ENCODE data around the gene LALBA. TPM values are rescaled to one million over a fixed set of nuclear protein-coding genes. Genes with fewer than 3 reads are reported as not detected.

LALBA gene
- total and polyA plus RNA-seq, 2 of the 13 experiments (the other 11 are each of a cell fraction or from before 2014, with no cell fraction given), result not detected

- DNase-seq (ENCODE audit: low spot score) (no peak), ATAC-seq (no peak), FAIRE-seq (no peak)
- H4K20me1 ChIP-seq (ENCODE audit: insufficient read depth, low read length), result no peaks in the 10 kb centered on the region
- intact Hi-C loops (cut with micrococcal nuclease; ENCODE audit: unreplicated experiment), result no loop called here
- no peak overlapping the region for H2AFZ ChIP-seq (ENCODE audit: low read length)
- no peaks in the 10 kb centered on the region for H3K27me3 ChIP-seq (ENCODE audit: control insufficient read depth in 1 of 2, insufficient read depth in 2 of 2, low read length in 2 of 2)
- ChIA-PET POLR2A (no interaction called here), CTCF (ENCODE audit: low intra/inter-chr PET ratio, low total read pairs) (no interaction called here)
- H3K9ac ChIP-seq (ENCODE audit: insufficient read depth, low read depth, low read length), result no peak overlapping the region
- no TSS peak for BruUV-seq (replicated peaks)
- peaks cover 11% of the 10 kb centered on the region; the same call in 1 of the 2 replicates for H3K9me3 ChIP-seq (ENCODE audit: low read length)
- 35% methylated on average over 11 of the region's 11 CpGs for WGBS (ENCODE audit: low lambda C conversion rate)
- H3K36me3 ChIP-seq (replicated peaks in 1 of 2; ENCODE audit: control insufficient read depth in 1 of 2, insufficient read depth in 2 of 2, low read length in 2 of 2), result no peaks in the 10 kb centered on the region
- TF ChIP-seq MXD3 (CRISPR knock-in tag; IDR thresholded peaks at IDR 0.05), result no peak
- no peak for TF ChIP-seq ZNF570 (CRISPR knock-in tag; IDR thresholded peaks at IDR 0.05; ENCODE audit: borderline replicate concordance)
- TF ChIP-seq THAP11 (CRISPR knock-in tag; IDR thresholded peaks at IDR 0.05), result no peak
- no peak for TF ChIP-seq TRAFD1 (CRISPR knock-in tag; IDR thresholded peaks at IDR 0.05; ENCODE audit: borderline replicate concordance)
- TF ChIP-seq REL (CRISPR knock-in tag; conservative IDR thresholded peaks at IDR 0.05), result no peak
- no peak for TF ChIP-seq KAT7 (CRISPR knock-in tag; IDR thresholded peaks at IDR 0.05; ENCODE audit: borderline replicate concordance)
- TF ChIP-seq ZNF552 (CRISPR knock-in tag; IDR thresholded peaks at IDR 0.05; ENCODE audit: borderline replicate concordance), result no peak
- no peak for TF ChIP-seq NFRKB (IDR thresholded peaks at IDR 0.05)
- TF ChIP-seq ZNF816 (CRISPR knock-in tag; IDR thresholded peaks at IDR 0.05; ENCODE audit: borderline replicate concordance), result no peak
- no peak for TF ChIP-seq FOXJ3 (CRISPR knock-in tag; IDR thresholded peaks at IDR 0.05; ENCODE audit: borderline replicate concordance)
- TF ChIP-seq DMTF1 (CRISPR knock-in tag; IDR thresholded peaks at IDR 0.05), result no peak
- in situ Hi-C loops (cut with HindIII; ENCODE audit: extremely low pct_ligation_motif_present, low pct_unique_long_range_greater_than_20kb), result no loop called here
- H3K27ac ChIP-seq (ENCODE audit: extremely low read length, insufficient read depth, low read length), result no peak overlapping the region
- no peak overlapping the region for H3K4me3 ChIP-seq (replicated peaks in 1 of 3; ENCODE audit: insufficient read depth in 1 of 3, low read depth in 2 of 3, low read length in 3 of 3)
- H3K4me1 ChIP-seq (ENCODE audit: insufficient read depth, low read length), result no peaks in the 10 kb centered on the region
- no peak overlapping the region for H3K4me2 ChIP-seq (ENCODE audit: low read depth, low read length)
- no peaks in the 10 kb centered on the region for H3K79me2 ChIP-seq (ENCODE audit: insufficient read depth, low read length)
Measured at GRCh38 chr12:48601013-48601756, 31.3 kb upstream of the LALBA start.

All from HepG2 (cell line).